Glomerular visceral epithelial cell (primary cell): ENCODE results near the gene MIDN.
A peak's percentile ranks its signal among the peaks of the same experiment; 100 is the strongest.
"Not testable (repeated sequence)": the region's sequence is repeated elsewhere in the genome, so short reads cannot be mapped to it uniquely, and the experiment has no call there.

Source experiments
- DNase-seq: peaks from one replicate; pipeline ENCODE4 v3.0.0-alpha.2; 2016; ENCODE audit errors: extremely low spot score

Gene MIDN

GRCh38 chr19:1248139-1248785 lies at the start of gene MIDN:
TSS of gene MIDN (plus strand) at chr19:1248583. CDS start at chr19:1250297, 1,714 bp downstream.
- DNase-seq: peak; percentile 92

- DNase-seq: no peak
Observed at GRCh38 chr19:1199531-1199930, 48.9 kb upstream of the MIDN start.

DNA sequence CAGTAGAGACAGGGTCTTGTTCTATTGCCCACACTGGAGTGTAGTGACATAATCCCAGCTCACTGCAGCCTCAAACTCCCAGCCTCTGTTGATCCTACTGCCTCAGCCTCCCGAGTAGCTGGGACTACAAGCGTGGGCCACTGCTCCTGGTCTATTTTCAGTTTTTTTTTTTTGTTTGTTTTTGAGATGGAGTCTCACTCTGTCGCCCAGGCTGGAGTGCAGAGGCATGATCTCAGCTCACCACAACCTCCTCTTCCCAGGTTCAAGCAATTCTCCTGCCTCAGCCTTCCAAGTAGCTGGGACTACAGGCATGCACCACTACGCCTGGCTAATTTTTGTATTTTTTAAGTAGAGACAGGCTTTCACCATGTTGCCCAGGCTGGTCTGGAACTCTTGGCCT lies 47.8 kb upstream of the MIDN start:
- not testable (repeated sequence) for DNase-seq

DNA sequence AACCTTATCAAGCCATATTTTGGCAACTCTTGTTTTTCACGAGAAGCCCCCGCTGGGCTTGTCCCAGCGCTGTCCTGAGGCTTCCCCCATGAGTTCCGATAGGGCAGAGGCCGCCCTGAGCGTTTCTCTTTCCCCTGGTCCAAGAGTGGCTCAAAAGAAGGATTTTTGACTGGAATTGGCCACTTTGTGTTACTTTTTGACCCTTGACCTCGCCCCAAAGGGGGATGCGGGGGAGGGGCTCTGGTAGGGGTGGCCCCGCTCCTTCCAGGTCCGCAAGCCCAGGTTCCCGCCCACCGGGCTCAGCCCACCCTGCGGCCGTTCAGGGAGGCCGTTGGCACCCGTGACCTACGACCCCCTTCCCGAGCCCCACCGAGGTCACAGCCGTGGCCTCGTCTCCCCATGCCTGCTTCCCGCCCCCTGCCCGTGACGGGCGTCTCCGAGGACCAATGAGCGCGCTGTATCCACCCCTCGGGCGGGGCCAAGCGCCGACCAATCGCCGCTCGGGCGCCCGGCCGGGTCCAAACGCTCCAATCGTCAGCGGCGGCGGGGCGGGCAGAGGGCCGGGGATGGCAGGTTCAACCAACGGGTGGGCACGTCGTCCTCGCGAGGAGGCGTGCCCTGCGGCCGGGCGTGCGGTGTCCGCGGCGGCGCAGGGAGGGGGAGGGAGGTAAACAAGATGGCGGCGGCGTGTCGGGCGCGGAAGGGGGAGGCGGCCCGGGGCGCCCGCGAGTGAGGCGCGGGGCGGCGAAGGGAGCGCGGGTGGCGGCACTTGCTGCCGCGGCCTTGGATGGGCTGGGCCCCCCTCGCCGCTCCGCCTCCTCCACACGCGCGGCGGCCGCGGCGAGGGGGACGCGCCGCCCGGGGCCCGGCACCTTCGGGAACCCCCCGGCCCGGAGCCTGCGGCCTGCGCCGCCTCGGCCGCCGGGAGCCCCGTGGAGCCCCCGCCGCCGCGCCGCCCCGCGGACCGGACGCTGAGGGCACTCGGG lies 43.0 kb upstream of the MIDN start, which contains the start of gene STK11:
STK11 (plus strand) TSS at position 665 of the 986 bp plus-strand sequence. CDS start 1,136 bp downstream, outside the sequence.
- peak; percentile 98 for DNase-seq

GRCh38 chr19:1206150-1206863 lies 42.1 kb upstream of the MIDN start:
- DNase-seq: no peak

DNA sequence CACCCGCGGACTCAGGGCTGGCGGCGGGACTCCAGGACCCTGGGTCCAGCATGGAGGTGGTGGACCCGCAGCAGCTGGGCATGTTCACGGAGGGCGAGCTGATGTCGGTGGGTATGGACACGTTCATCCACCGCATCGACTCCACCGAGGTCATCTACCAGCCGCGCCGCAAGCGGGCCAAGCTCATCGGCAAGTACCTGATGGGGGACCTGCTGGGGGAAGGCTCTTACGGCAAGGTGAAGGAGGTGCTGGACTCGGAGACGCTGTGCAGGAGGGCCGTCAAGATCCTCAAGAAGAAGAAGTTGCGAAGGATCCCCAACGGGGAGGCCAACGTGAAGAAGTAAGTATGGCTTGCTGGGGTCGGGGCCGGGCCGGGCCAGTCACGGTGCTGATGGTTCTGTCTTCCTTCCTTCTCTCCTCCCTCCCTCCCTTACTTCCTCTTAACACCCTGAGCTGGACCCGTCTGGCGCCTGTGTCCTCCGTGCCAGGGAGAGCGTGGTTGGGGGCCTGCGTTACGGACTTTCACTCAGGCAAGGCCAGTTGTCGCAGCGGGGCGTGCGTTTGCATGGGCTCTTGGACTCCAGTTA lies 41.4 kb upstream of the MIDN start:
- DNase-seq: peak; percentile 64

- DNase-seq: not testable (repeated sequence)
Observed at GRCh38 chr19:1208830-1209229, 39.6 kb upstream of the MIDN start.

DNA sequence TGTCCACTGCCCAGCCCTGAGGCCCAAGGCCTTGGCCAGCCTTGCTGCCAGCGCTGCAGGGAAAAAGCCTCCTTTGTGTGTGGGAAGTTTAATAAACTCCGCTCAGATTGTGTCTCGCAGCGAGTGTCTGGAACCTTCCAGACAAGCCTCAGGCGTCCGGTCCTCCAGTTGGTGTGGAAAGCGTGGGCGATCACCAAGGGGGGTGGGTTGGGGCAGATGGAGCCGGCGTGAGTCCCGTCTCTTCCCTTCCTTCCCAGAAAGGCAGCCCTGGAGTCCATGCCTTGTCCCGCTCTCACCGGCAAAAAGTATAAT lies 38.2 kb upstream of the MIDN start:
- no peak for DNase-seq

- no peak for DNase-seq
Observed at GRCh38 chr19:1211494-1212234, 36.7 kb upstream of the MIDN start.

GRCh38 chr19:1213391-1214286 lies 34.7 kb upstream of the MIDN start:
- peak; percentile 72 for DNase-seq

GRCh38 chr19:1214299-1214861 lies 34.0 kb upstream of the MIDN start:
- no peak for DNase-seq

GRCh38 chr19:1214862-1215731 lies 33.3 kb upstream of the MIDN start:
- DNase-seq: no peak

- DNase-seq: no peak
Observed at GRCh38 chr19:1216756-1217155, 31.6 kb upstream of the MIDN start.

- no peak for DNase-seq
Observed at GRCh38 chr19:1217366-1217765, 31.0 kb upstream of the MIDN start.

GRCh38 chr19:1218751-1219567 lies 29.4 kb upstream of the MIDN start:
- DNase-seq: no peak

GRCh38 chr19:1219786-1220476 lies 28.5 kb upstream of the MIDN start:
- no peak for DNase-seq

DNA sequence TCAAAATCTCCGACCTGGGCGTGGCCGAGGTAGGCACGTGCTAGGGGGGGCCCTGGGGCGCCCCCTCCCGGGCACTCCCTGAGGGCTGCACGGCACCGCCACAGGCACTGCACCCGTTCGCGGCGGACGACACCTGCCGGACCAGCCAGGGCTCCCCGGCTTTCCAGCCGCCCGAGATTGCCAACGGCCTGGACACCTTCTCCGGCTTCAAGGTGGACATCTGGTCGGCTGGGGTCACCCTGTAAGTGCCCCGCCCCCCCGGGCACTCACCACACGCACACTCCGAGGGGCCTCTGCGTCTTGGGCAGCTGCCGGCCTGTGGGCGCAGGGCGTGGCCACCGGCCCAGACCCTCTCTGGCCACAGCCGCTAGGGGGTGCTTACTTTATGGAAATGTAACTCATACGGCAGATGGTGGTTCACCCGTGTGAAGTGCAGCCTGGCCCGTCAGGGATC lies 27.9 kb upstream of the MIDN start:
- DNase-seq: no peak
